NT2/D1 (cell line): Measurements from ENCODE around the gene YPEL5.
A peak's percentile ranks its signal among the peaks of the same experiment; 100 is the strongest.

Experiments used
- DNase-seq: peaks from one replicate; pipeline ENCODE4 v3.0.0-alpha.2; 2011; ENCODE audit warnings: low read depth, low spot score
- H3K27me3 ChIP-seq: 2 replicates; pipeline ENCODE4 v1.6.0; 2011; ENCODE audit warnings: mild to moderate bottlenecking; ENCODE audit not compliant: insufficient read length, insufficient read depth
- H3K36me3 ChIP-seq: 2 replicates; pipeline ENCODE4 v1.6.1; 2011; ENCODE audit warnings: mild to moderate bottlenecking, low read length, mixed read lengths; ENCODE audit not compliant: insufficient read depth, insufficient read length
- H3K4me1 ChIP-seq: 2 replicates; pipeline ENCODE4 v1.5.1; 2011; ENCODE audit not compliant: insufficient read depth, insufficient read length
- H3K4me3 ChIP-seq: 2 replicates; pipeline ENCODE4 v1.5.1; 2011; ENCODE audit warnings: low read depth; ENCODE audit not compliant: insufficient read length
- H3K9ac ChIP-seq: 2 replicates; pipeline ENCODE4 v1.6.0; 2011; ENCODE audit warnings: low read depth; ENCODE audit not compliant: insufficient read length
- H3K9me3 ChIP-seq: 2 replicates; pipeline ENCODE4 v1.5.1; 2011; ENCODE audit warnings: mild to moderate bottlenecking, low read length; ENCODE audit not compliant: insufficient read depth
- SUZ12 ChIP-seq: IDR thresholded peaks from 2 replicates; pipeline ENCODE4 v1.6.1; 2011; ENCODE audit not compliant: insufficient read length, insufficient read depth; ENCODE audit errors: extremely low read depth
- YY1 ChIP-seq: IDR thresholded peaks from 2 replicates; pipeline ENCODE4 v1.6.1; 2011; ENCODE audit not compliant: insufficient read length, insufficient read depth
- ZNF274 ChIP-seq: IDR thresholded peaks from 2 replicates; pipeline ENCODE4 v1.6.1; 2011; ENCODE audit warnings: mild to moderate bottlenecking, low read depth, low read length

Gene YPEL5

GRCh38 chr2:30115141-30115980, 31.4 kb upstream of the YPEL5 start:
- Histone ChIP-seq H3K4me3 (no peak overlapping the region), H3K9me3 (no peaks in the 10 kb centered on the region), H3K9ac (no peak overlapping the region), H3K27me3 (no peaks in the 10 kb centered on the region), H3K36me3 (no peaks in the 10 kb centered on the region), H3K4me1 (no peaks in the 10 kb centered on the region)
- peak; percentile 81 for DNase-seq
- TF ChIP-seq ZNF274 (no peak), SUZ12 (no peak), YY1 (no peak)

GRCh38 chr2:30115981-30116285, 30.9 kb upstream of the YPEL5 start:
- H3K36me3 ChIP-seq = no peaks in the 10 kb centered on the region
- H3K9me3 ChIP-seq = no peaks in the 10 kb centered on the region
- H3K27me3 ChIP-seq = no peaks in the 10 kb centered on the region
- H3K4me3 ChIP-seq = no peak overlapping the region
- H3K4me1 ChIP-seq = no peaks in the 10 kb centered on the region
- TF ChIP-seq ZNF274 = no peak
- H3K9ac ChIP-seq = no peak overlapping the region
- no peak for DNase-seq

GRCh38 chr2:30122362-30122761, 24.4 kb upstream of the YPEL5 start:
- Histone ChIP-seq H3K9me3 (no peaks in the 10 kb centered on the region), H3K4me3 (no peak overlapping the region), H3K4me1 (peaks cover 3% of the 10 kb centered on the region), H3K36me3 (no peaks in the 10 kb centered on the region), H3K9ac (no peak overlapping the region), H3K27me3 (no peaks in the 10 kb centered on the region)
- TF ChIP-seq YY1 (no peak), ZNF274 (no peak)
- no peak for DNase-seq

DNA sequence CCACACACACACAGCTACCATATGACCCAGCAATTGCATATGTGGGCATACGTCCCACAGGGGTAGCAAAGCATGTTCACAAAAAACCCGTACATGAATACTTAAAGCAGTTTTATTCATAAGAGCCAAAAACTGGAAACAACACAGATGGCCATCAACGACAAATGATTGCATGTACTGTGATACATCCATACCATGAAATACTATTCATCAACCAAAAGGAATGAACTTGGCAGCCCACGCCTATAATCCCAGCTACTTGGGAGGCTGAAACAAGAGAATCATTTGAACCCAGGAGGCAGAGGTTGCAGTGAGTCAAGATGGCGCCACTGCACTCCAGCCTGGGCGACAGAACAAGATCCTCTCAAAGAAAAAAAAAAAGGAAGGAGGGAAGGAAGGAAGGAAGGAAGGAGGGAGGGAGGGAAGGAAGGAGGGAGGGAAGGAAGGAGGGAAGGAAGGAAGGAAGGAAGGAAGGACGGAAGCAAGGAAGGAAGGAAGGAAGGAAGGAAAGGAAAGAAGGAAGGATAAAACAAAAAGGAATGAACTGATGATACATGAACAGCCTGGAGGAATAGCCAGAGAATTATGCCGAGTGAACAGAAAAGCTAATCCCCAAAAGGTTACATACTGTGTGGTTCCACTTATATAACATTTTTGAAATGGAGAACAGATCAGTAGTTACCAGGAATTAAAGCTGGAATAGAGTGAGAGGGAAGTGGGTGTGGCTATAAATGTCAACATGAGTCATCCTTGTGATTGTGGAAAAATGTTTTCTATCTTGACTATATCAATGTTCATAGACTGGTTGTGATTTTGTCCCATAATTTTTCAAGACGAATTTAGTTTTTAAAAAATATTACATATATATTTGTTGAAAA, 19.6 kb upstream of the YPEL5 start:
- no peaks in the 10 kb centered on the region for H3K9me3 ChIP-seq
- no peak overlapping the region for H3K9ac ChIP-seq
- H3K4me1 ChIP-seq = peaks cover 2% of the 10 kb centered on the region
- no peak overlapping the region for H3K4me3 ChIP-seq
- H3K36me3 ChIP-seq = no peaks in the 10 kb centered on the region
- TF ChIP-seq YY1 (no peak), SUZ12 (no peak), ZNF274 (no peak)
- H3K27me3 ChIP-seq = no peaks in the 10 kb centered on the region
- no peak for DNase-seq

GRCh38 chr2:30134582-30134981, 12.2 kb upstream of the YPEL5 start:
- no peaks in the 10 kb centered on the region for H3K27me3 ChIP-seq
- H3K4me1 ChIP-seq = no peaks in the 10 kb centered on the region
- H3K36me3 ChIP-seq = no peaks in the 10 kb centered on the region
- no peak overlapping the region for H3K9ac ChIP-seq
- no peak for DNase-seq
- H3K9me3 ChIP-seq = no peaks in the 10 kb centered on the region
- TF ChIP-seq YY1 (no peak), ZNF274 (no peak), SUZ12 (no peak)
- H3K4me3 ChIP-seq = no peak overlapping the region

- no peak for DNase-seq
- H3K27me3 ChIP-seq = no peaks in the 10 kb centered on the region
- no peak overlapping the region for H3K9ac ChIP-seq
- no peaks in the 10 kb centered on the region for H3K4me1 ChIP-seq
- H3K36me3 ChIP-seq = no peaks in the 10 kb centered on the region
- no peak for TF ChIP-seq SUZ12
- no peak for TF ChIP-seq YY1
- TF ChIP-seq ZNF274 = no peak
- H3K9me3 ChIP-seq = no peaks in the 10 kb centered on the region
- H3K4me3 ChIP-seq = no peak overlapping the region
Measured at GRCh38 chr2:30135541-30135940, 11.3 kb upstream of the YPEL5 start.

- H3K27me3 ChIP-seq = no peaks in the 10 kb centered on the region
- H3K9me3 ChIP-seq = no peaks in the 10 kb centered on the region
Measured at GRCh38 chr2:30136764-30137444, 9.9 kb upstream of the YPEL5 start.

More at GRCh38 chr2:30136764-30137444, 9.9 kb upstream of the YPEL5 start:
- no peak overlapping the region for H3K9ac ChIP-seq
- H3K4me1 ChIP-seq = no peaks in the 10 kb centered on the region
- TF ChIP-seq YY1 (no peak), SUZ12 (no peak), ZNF274 (no peak)
- no peak for DNase-seq
- no peaks in the 10 kb centered on the region for H3K36me3 ChIP-seq
- no peak overlapping the region for H3K4me3 ChIP-seq
